22Rv1 (cell line): ENCODE measurements around the gene SLC16A2.
"Not testable (repeated sequence)": the region's sequence is repeated elsewhere in the genome, so short reads cannot be mapped to it uniquely, and the experiment has no call there.

Experiments
- H3K27ac ChIP-seq: fragments of 450-650 bp; 2 replicates; pipeline ENCODE4 v1.5.1; 2017
- ZFX ChIP-seq: fragments of 450-650 bp; IDR thresholded peaks from 2 replicates; pipeline ENCODE4 v1.6.1; 2017; ENCODE audit warnings: antibody characterized with exemption, borderline replicate concordance
- TF ChIP-seq, protein P1 (sequence below): fragments of 450-650 bp; IDR thresholded peaks from 2 replicates; pipeline ENCODE4 v1.5.1; 2017; ENCODE audit warnings: mild to moderate bottlenecking

The SLC16A2 gene

DNA sequence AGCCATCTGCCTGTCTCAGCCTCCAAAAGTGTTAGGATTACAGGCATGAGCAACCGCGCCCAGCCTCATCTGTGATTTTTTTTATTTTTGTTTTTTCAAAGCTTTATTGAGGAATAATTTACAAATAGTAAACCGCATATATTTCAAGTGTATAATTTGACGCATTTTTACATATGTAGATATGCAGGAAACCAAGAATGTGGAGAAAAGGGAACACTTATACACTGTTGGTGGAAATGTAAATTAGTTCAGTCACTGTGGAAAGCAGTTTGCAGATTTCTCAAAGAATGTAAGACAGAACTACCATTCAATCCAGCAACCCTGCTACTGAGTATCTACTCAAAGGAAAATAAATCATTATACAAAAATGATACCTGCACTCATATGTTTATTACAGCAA is 85.9 kb downstream of the SLC16A2 start:
- H3K27ac ChIP-seq: no peak overlapping the region
- TF ChIP-seq, protein P1, sequence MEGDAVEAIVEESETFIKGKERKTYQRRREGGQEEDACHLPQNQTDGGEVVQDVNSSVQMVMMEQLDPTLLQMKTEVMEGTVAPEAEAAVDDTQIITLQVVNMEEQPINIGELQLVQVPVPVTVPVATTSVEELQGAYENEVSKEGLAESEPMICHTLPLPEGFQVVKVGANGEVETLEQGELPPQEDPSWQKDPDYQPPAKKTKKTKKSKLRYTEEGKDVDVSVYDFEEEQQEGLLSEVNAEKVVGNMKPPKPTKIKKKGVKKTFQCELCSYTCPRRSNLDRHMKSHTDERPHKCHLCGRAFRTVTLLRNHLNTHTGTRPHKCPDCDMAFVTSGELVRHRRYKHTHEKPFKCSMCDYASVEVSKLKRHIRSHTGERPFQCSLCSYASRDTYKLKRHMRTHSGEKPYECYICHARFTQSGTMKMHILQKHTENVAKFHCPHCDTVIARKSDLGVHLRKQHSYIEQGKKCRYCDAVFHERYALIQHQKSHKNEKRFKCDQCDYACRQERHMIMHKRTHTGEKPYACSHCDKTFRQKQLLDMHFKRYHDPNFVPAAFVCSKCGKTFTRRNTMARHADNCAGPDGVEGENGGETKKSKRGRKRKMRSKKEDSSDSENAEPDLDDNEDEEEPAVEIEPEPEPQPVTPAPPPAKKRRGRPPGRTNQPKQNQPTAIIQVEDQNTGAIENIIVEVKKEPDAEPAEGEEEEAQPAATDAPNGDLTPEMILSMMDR: no peak
- no peak for TF ChIP-seq ZFX

- H3K27ac ChIP-seq: no peak overlapping the region
- TF ChIP-seq, protein P1: no peak
- TF ChIP-seq ZFX: no peak
Observed at GRCh38 chrX:74509989-74510388, 88.7 kb downstream of the SLC16A2 start.

- TF ChIP-seq, protein P1: no peak
- TF ChIP-seq ZFX: no peak
Observed at GRCh38 chrX:74510401-74510800, 89.1 kb downstream of the SLC16A2 start.

DNA sequence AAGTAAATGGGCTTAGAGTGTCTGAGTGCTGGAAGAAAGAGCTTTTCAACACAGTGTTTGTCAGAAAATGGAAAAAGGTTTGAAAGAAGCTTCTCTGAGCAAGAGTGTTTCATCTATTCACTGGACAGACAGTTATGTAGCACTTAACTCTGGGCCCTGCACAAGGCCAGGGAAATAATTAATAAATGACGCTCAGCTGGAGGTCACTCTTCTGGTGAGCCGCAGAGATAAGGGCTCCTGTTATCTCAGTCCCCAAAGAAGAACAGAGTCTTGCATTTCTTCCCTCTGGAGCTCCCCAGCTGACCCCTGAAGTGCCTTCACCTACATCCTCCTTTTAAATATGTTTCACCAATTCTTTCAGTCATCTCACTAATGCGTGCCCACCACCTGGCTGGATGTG is 90.4 kb downstream of the SLC16A2 start:
- no peak overlapping the region for H3K27ac ChIP-seq
- TF ChIP-seq, protein P1: no peak
- TF ChIP-seq ZFX: no peak

More at GRCh38 chrX:74510401-74510800, 89.1 kb downstream of the SLC16A2 start:
- H3K27ac ChIP-seq: no peak overlapping the region

- H3K27ac ChIP-seq: no peak overlapping the region
- TF ChIP-seq, protein P1: no peak
- TF ChIP-seq ZFX: no peak
Observed at GRCh38 chrX:74514384-74514783, 93.1 kb downstream of the SLC16A2 start.

DNA sequence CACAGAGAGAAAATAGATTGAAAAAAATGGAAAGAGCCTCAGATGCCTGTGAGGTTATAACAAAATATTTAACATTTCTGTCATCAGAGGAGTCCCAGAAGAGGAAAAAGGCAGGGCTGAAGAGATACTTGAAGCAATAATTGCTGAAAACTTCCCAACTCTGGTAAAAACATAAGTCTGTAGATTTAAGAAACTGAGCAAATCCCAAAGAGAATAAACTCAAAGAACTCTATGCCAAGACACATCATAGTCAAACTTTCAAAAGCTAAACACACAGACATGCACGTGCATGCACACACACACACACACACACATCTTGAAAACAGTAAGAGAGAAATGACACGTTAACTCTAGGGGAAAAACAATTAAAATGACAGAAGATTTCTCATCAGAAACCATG is 94.1 kb downstream of the SLC16A2 start:
- H3K27ac ChIP-seq: no peak overlapping the region

GRCh38 chrX:74516013-74516412 is 94.7 kb downstream of the SLC16A2 start:
- not testable (repeated sequence) for H3K27ac ChIP-seq

More for the DNA sequence above, 94.1 kb downstream of the SLC16A2 start:
- TF ChIP-seq, protein P1: no peak
- no peak for TF ChIP-seq ZFX

- H3K27ac ChIP-seq: no peak overlapping the region
Observed at GRCh38 chrX:74519870-74520269, 98.6 kb downstream of the SLC16A2 start.

More at GRCh38 chrX:74519870-74520269, 98.6 kb downstream of the SLC16A2 start:
- TF ChIP-seq, protein P1: no peak
